ENCODE measurements around the gene SCGB3A1.

Gene SCGB3A1

GRCh38 chr5:180598316-180598701 is 7.0 kb upstream of the SCGB3A1 start:
- TF ChIP-seq EZH2phosphoT487 (IDR thresholded peaks at IDR 0.05; ENCODE audit: borderline replicate concordance) = no peak
- no peak for TF ChIP-seq CTCF (conservative IDR thresholded peaks at IDR 0.05; ENCODE audit: low read length)
- H3K4me2 ChIP-seq (ENCODE audit: low read depth, low read length, poor library complexity, severe bottlenecking) = no peak overlapping the region
- H2AFZ ChIP-seq (ENCODE audit: low read length) = no peak overlapping the region
- no peaks in the 10 kb centered on the region for H4K20me1 ChIP-seq (ENCODE audit: insufficient read depth, low read length, poor library complexity, severe bottlenecking)
- no peaks in the 10 kb centered on the region for H3K27me3 ChIP-seq (ENCODE audit: insufficient read depth, low read length, poor library complexity, severe bottlenecking)
- H3K9me2 ChIP-seq (replicated peaks; ENCODE audit: low read depth, low read length) = no peaks in the 10 kb centered on the region
- no peaks in the 10 kb centered on the region for H3K36me3 ChIP-seq (ENCODE audit: insufficient read depth, low read length)
- H3F3A ChIP-seq (ENCODE audit: low read depth) = no peaks in the 10 kb centered on the region
- no peak overlapping the region for H3K9ac ChIP-seq (ENCODE audit: low read depth, low read length, poor library complexity, severe bottlenecking)
- H3K4me3 ChIP-seq (ENCODE audit: low read length, poor library complexity, severe bottlenecking) = no peak overlapping the region
- H3K79me2 ChIP-seq (ENCODE audit: insufficient read depth, low read length) = no peaks in the 10 kb centered on the region
- no peaks in the 10 kb centered on the region for H3K9me3 ChIP-seq (ENCODE audit: insufficient read depth, low read depth, low read length)
- no peaks in the 10 kb centered on the region for H3K4me1 ChIP-seq (ENCODE audit: insufficient read depth, low read length, poor library complexity, severe bottlenecking)

GRCh38 chr5:180596668-180597231 is 5.5 kb upstream of the SCGB3A1 start:
- Histone ChIP-seq H4K20me1 (ENCODE audit: insufficient read depth, low read length, poor library complexity, severe bottlenecking) (no peaks in the 10 kb centered on the region), H3K9ac (ENCODE audit: low read depth, low read length, poor library complexity, severe bottlenecking) (no peak overlapping the region), H3K36me3 (ENCODE audit: insufficient read depth, low read length) (no peaks in the 10 kb centered on the region), H3K9me3 (ENCODE audit: insufficient read depth, low read depth, low read length) (no peaks in the 10 kb centered on the region), H3K4me3 (ENCODE audit: low read length, poor library complexity, severe bottlenecking) (no peak overlapping the region), H3K4me1 (ENCODE audit: insufficient read depth, low read length, poor library complexity, severe bottlenecking) (no peaks in the 10 kb centered on the region), H3F3A (ENCODE audit: low read depth) (no peaks in the 10 kb centered on the region), H3K27me3 (ENCODE audit: insufficient read depth, low read length, poor library complexity, severe bottlenecking) (no peaks in the 10 kb centered on the region), H3K4me2 (ENCODE audit: low read depth, low read length, poor library complexity, severe bottlenecking) (no peak overlapping the region), H3K9me2 (replicated peaks; ENCODE audit: low read depth, low read length) (no peaks in the 10 kb centered on the region), H3K79me2 (ENCODE audit: insufficient read depth, low read length) (no peaks in the 10 kb centered on the region), H2AFZ (ENCODE audit: low read length) (no peak overlapping the region)
- TF ChIP-seq EZH2phosphoT487 (IDR thresholded peaks at IDR 0.05; ENCODE audit: borderline replicate concordance) (no peak), CTCF (conservative IDR thresholded peaks at IDR 0.05; ENCODE audit: low read length) (no peak)

GRCh38 chr5:180596115-180596667 is 4.9 kb upstream of the SCGB3A1 start:
- H3K4me2 ChIP-seq (ENCODE audit: low read depth, low read length, poor library complexity, severe bottlenecking) = no peak overlapping the region
- H3K4me3 ChIP-seq (ENCODE audit: low read length, poor library complexity, severe bottlenecking) = no peak overlapping the region
- H3K79me2 ChIP-seq (ENCODE audit: insufficient read depth, low read length) = no peaks in the 10 kb centered on the region
- H3F3A ChIP-seq (ENCODE audit: low read depth) = no peaks in the 10 kb centered on the region
- H3K9me2 ChIP-seq (replicated peaks; ENCODE audit: low read depth, low read length) = no peaks in the 10 kb centered on the region
- H3K9ac ChIP-seq (ENCODE audit: low read depth, low read length, poor library complexity, severe bottlenecking) = no peak overlapping the region
- H4K20me1 ChIP-seq (ENCODE audit: insufficient read depth, low read length, poor library complexity, severe bottlenecking) = no peaks in the 10 kb centered on the region
- no peaks in the 10 kb centered on the region for H3K9me3 ChIP-seq (ENCODE audit: insufficient read depth, low read depth, low read length)
- H3K4me1 ChIP-seq (ENCODE audit: insufficient read depth, low read length, poor library complexity, severe bottlenecking) = no peaks in the 10 kb centered on the region
- TF ChIP-seq EZH2phosphoT487 (IDR thresholded peaks at IDR 0.05; ENCODE audit: borderline replicate concordance) (no peak), CTCF (conservative IDR thresholded peaks at IDR 0.05; ENCODE audit: low read length) (no peak)
- no peak overlapping the region for H2AFZ ChIP-seq (ENCODE audit: low read length)
- H3K36me3 ChIP-seq (ENCODE audit: insufficient read depth, low read length) = no peaks in the 10 kb centered on the region
- H3K27me3 ChIP-seq (ENCODE audit: insufficient read depth, low read length, poor library complexity, severe bottlenecking) = no peaks in the 10 kb centered on the region

Data from Loucy (cell line).